CD14-positive monocyte (primary cell): Measurements from ENCODE around the gene HNF4A. TPM values are rescaled to one million over a fixed set of nuclear protein-coding genes. Genes with fewer than 3 reads are reported as not detected.
A peak's percentile ranks its signal among the peaks of the same experiment; 100 is the strongest.

Experiments used
- DNase-seq, 3 donors: peaks; one replicate each; pipeline ENCODE4 v3.0.0-alpha.2; 2011 to 2022
- H2AFZ ChIP-seq: 2 replicates; pipeline ENCODE4 v1.6.0; 2012; ENCODE audit warnings: mild to moderate bottlenecking, low read depth, low read length, inconsistent platforms; ENCODE audit not compliant: insufficient read depth, poor library complexity, severe bottlenecking
- H3K27ac ChIP-seq, 2 donors: 1 replicate in 1 of 2; 2 replicates in 1 of 2; pipeline ENCODE4 v1.5.1; 2012 to 2013; ENCODE audit warnings: low read length in 2 of 2, control low read depth in 1 of 2, inconsistent platforms in 1 of 2, low read depth in 1 of 2, mild to moderate bottlenecking in 1 of 2
- H3K27me3 ChIP-seq, 2 donors: one replicate each; pipeline versions ENCODE4 v1.6.0 to v1.6.1; 2011 to 2013; ENCODE audit warnings: low read length in 2 of 2; ENCODE audit not compliant: control insufficient read depth in 2 of 2, insufficient read depth in 2 of 2
- H3K36me3 ChIP-seq, 2 donors: replicated peaks in 1 of 2; 1 replicate in 1 of 2; 2 replicates in 1 of 2; pipeline versions ENCODE4 v1.5.1 to v1.6.1; 2012 to 2013; ENCODE audit warnings: low read length in 2 of 2, control low read depth in 1 of 2, inconsistent platforms in 1 of 2, mild to moderate bottlenecking in 1 of 2; ENCODE audit not compliant: insufficient read depth in 2 of 2, control insufficient read depth in 1 of 2
- H3K4me1 ChIP-seq, 2 donors: 1 replicate in 1 of 2; 2 replicates in 1 of 2; pipeline versions ENCODE4 v1.5.1 to v1.6.1; 2012 to 2013; ENCODE audit warnings: low read length in 2 of 2, control low read depth in 1 of 2, inconsistent platforms in 1 of 2, mild to moderate bottlenecking in 1 of 2, moderate library complexity in 1 of 2; ENCODE audit not compliant: insufficient read depth in 2 of 2, control insufficient read depth in 1 of 2
- H3K4me2 ChIP-seq: replicated peaks from 2 replicates; pipeline ENCODE3; 2012; ENCODE audit warnings: low read length, moderate library complexity, mild to moderate bottlenecking; ENCODE audit not compliant: poor library complexity, severe bottlenecking; ENCODE audit errors: extremely low read depth
- H3K4me3 ChIP-seq, 3 experiments: fragments of 200-600 bp in 1 of 3; sonication (generic) in 1 of 3; replicated peaks in 1 of 3; 1 replicate in 2 of 3; 2 replicates in 1 of 3; pipeline ENCODE4 v1.5.1; 2011 to 2013; ENCODE audit warnings: low read length in 3 of 3, mild to moderate bottlenecking in 3 of 3, control low read depth in 2 of 3, low read depth in 2 of 3, inconsistent platforms in 1 of 3, moderate library complexity in 1 of 3
- H3K79me2 ChIP-seq: 2 replicates; pipeline ENCODE4 v1.6.0; 2012; ENCODE audit warnings: mild to moderate bottlenecking, control low read depth, inconsistent platforms, low read length, moderate library complexity; ENCODE audit not compliant: insufficient read depth
- H3K9ac ChIP-seq: 2 replicates; pipeline ENCODE4 v1.6.0; 2017; ENCODE audit warnings: low read length, mild to moderate bottlenecking; ENCODE audit not compliant: insufficient read depth, poor library complexity, severe bottlenecking
- H3K9me3 ChIP-seq, 2 donors: replicated peaks in 1 of 2; 1 replicate in 1 of 2; 2 replicates in 1 of 2; pipeline versions ENCODE4 v1.5.1 to v1.6.1; 2012 to 2013; ENCODE audit warnings: low read length in 2 of 2, control low read depth in 1 of 2; ENCODE audit not compliant: control insufficient read depth in 1 of 2, insufficient read depth in 1 of 2
- H4K20me1 ChIP-seq: 2 replicates; pipeline ENCODE4 v1.6.0; 2012; ENCODE audit warnings: mild to moderate bottlenecking, low read length, control low read depth, moderate library complexity; ENCODE audit not compliant: insufficient read depth
- H3K27ac Mint-ChIP-seq, 7 donors: one replicate each; pipeline ENCODE4 v1.8.0; 2020; ENCODE audit warnings: mild to moderate bottlenecking in 7 of 7, mixed read lengths in 7 of 7, moderate library complexity in 6 of 7, inconsistent platforms in 2 of 7
- H3K27me3 Mint-ChIP-seq, 3 donors: one replicate each; pipeline ENCODE4 v1.8.0; 2021 to 2022; ENCODE audit warnings: low read depth in 3 of 3, mild to moderate bottlenecking in 3 of 3, mixed read lengths in 3 of 3, moderate library complexity in 3 of 3, inconsistent platforms in 1 of 3
- H3K36me3 Mint-ChIP-seq, 2 donors: one replicate each; pipeline ENCODE4 v1.8.0; 2020; ENCODE audit warnings: mixed read lengths in 2 of 2, inconsistent platforms in 1 of 2, mild to moderate bottlenecking in 1 of 2
- H3K4me1 Mint-ChIP-seq: one replicate; pipeline ENCODE4 v1.8.0; 2020; ENCODE audit warnings: mild to moderate bottlenecking, mixed read lengths
- H3K4me3 Mint-ChIP-seq, 2 donors: one replicate each; pipeline ENCODE4 v1.8.0; 2020; ENCODE audit warnings: mild to moderate bottlenecking in 2 of 2, mixed read lengths in 2 of 2, moderate library complexity in 1 of 2
- H3K9me3 Mint-ChIP-seq, 7 donors: one replicate each; pipeline ENCODE4 v1.8.0; 2020 to 2022; ENCODE audit warnings: mixed read lengths in 7 of 7, mild to moderate bottlenecking in 6 of 7, moderate library complexity in 6 of 7, inconsistent platforms in 2 of 7
- CTCF ChIP-seq: fragments of 200-600 bp; IDR thresholded peaks from one replicate; pipeline ENCODE4 v1.8.0; 2022; ENCODE audit warnings: antibody characterized with exemption, mild to moderate bottlenecking
- WGBS: methylation state at CpG from one replicate; pipeline ENCODE4 v1.1.5; 2013; ENCODE audit warnings: missing lambda C conversion rate; ENCODE audit not compliant: insufficient coverage; 5-methylcytosine and 5-hydroxymethylcytosine counted together
- intact Hi-C, 2 donors: fragments of 100-400 bp; cut with micrococcal nuclease; formaldehyde crosslinking; loops; one replicate each; pipeline versions ENCODE4 v1.15.0 to v1.15.1; 2023
- polyA plus RNA-seq, 3 donors: library from polyadenylated mRNA; depleted of rRNA in 1 of 3; unstranded in 2 of 3; stranded (reverse) in 1 of 3; fragments of 300-500 nt in 2 of 3; fragments of >200 nt in 1 of 3; fragmentation: Illumina TruSeq in 2 of 3; gene quantifications; 1 replicate in 2 of 3; 2 replicates in 1 of 3; pipeline ENCODE4 v1.2.3, GENCODE V29; 2012 to 2021

Gene HNF4A
- polyA plus RNA-seq, 3 donors, result not detected

DNA sequence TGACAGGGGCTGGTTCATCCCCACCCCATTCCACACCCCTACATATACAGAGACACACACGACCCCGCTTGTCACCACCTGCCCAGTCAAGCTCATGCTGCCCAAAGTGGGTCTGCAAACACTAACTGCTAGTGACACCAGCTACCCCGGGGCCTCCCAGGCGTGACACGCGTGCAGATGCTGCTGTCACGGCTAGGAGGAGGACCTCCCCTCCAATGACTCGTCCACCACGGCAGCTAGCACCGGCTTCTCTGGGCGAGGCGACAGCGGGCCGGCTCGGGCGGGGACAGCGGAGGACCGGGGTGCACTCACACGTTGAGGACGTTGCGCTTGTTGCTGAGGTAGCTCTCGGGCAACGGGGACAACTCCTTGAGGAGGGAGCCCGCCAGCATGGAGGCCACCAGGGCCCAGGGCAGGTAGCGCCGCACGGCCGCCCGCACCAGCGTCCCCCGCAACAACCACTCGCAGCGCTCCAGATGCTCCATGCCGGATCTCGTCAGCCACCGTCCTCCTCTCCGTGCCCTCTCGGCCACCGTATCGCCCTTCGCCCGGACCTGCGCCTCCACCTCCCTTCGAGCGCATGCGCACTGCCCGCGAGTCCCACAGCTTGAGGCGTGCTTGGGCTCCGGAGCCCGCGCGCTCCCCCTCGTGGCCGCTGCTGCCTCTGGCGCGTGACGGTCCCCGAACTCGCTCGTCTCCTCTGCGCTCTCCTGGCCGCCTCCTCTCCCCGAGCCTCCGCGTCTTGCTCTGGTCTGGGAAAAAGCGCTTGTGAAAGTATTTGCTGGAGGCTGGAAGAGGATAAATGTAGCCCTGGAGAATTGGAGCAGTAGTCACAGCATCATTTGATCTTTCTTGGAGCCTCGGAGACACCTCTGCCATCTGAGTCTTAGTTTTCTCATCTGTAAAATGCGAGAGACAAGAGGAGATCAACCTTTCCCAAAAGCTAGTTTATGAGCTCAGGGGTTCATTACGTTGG, 44.5 kb upstream of the HNF4A start, which contains the start of gene FITM2:
Gene FITM2 (minus strand): TSS at position 539 of the 976 bp plus-strand sequence. CDS start 54 bp downstream, at position 485.
- Histone ChIP-seq H3K36me3 (no peaks in the 10 kb centered on the region), H4K20me1 (no peaks in the 10 kb centered on the region), H3K9me3 (no peaks in the 10 kb centered on the region), H3K79me2 (peaks cover 8% of the 10 kb centered on the region), H3K4me3 (peak within 1 kb of the TSS; percentile 61 to 89 (median 82)), H3K27ac (peak within 1 kb of the TSS in 1 of 2 donors; percentile 73), H3K27me3 (peaks cover 0 to 7% of the 10 kb centered on the region in 2 donors), H3K4me2 (peak within 1 kb of the TSS; percentile 81), H3K9ac (peak within 1 kb of the TSS; percentile 75), H2AFZ (peak within 1 kb of the TSS; percentile 93), H3K4me1 (peaks cover 16 to 23% of the 10 kb centered on the region in 2 donors)
- Mint-ChIP-seq H3K36me3 (peaks cover 3 to 7% of the 10 kb centered on the region in 2 donors), H3K9me3 (no peaks in the 10 kb centered on the region), H3K27ac (peak within 1 kb of the TSS; percentile 41 to 85 (median 74)), H3K4me1 (peaks cover 16% of the 10 kb centered on the region), H3K4me3 (peak within 1 kb of the TSS; percentile 83 to 91), H3K27me3 (peaks cover 8 to 14% (median 9%) of the 10 kb centered on the region in 3 donors)
- under 1% methylated on average over 64 of the region's 70 CpGs for WGBS
- intact Hi-C loops, result loop anchor here (2.0 kb wide), 2 partner anchors 94 to 100 kb away; partner anchors contain the start of gene OSER1 (in 1 of the 2)
- DNase-seq, result peak; percentile 93 to 97 (median 97)
- TF ChIP-seq CTCF, result peak; percentile 90

GRCh38 chr20:44314870-44315269, 40.6 kb upstream of the HNF4A start:
- no peak overlapping the region for H2AFZ ChIP-seq
- no peak overlapping the region for H3K9ac ChIP-seq
- Mint-ChIP-seq H3K27ac (no peak overlapping the region), H3K36me3 (no peaks in the 10 kb centered on the region), H3K9me3 (peaks cover 0 to 2% (median 0%) of the 10 kb centered on the region in 7 donors), H3K4me3 (no peak overlapping the region), H3K27me3 (peaks cover 12 to 22% (median 17%) of the 10 kb centered on the region in 3 donors), H3K4me1 (peaks cover 11% of the 10 kb centered on the region)
- no peak overlapping the region for H3K4me2 ChIP-seq
- no peak overlapping the region for H3K27ac ChIP-seq
- peaks cover 12 to 17% of the 10 kb centered on the region in 2 donors for H3K4me1 ChIP-seq
- H3K79me2 ChIP-seq, result peaks cover 8% of the 10 kb centered on the region
- no peak for TF ChIP-seq CTCF
- no peak overlapping the region for H3K4me3 ChIP-seq
- no peaks in the 10 kb centered on the region for H3K36me3 ChIP-seq
- intact Hi-C loops, result no loop called here
- H3K27me3 ChIP-seq, result peaks cover 0 to 10% of the 10 kb centered on the region in 2 donors
- no peaks in the 10 kb centered on the region for H4K20me1 ChIP-seq
- no peak for DNase-seq
- H3K9me3 ChIP-seq, result no peaks in the 10 kb centered on the region
